IPS-20b (cell line): ENCODE results near the gene SIT1.

Source experiments
- H3K27ac ChIP-seq: one replicate; pipeline ENCODE4 v1.5.1; 2013; ENCODE audit warnings: low read length
- H3K27me3 ChIP-seq: 2 replicates; pipeline ENCODE4 v1.6.1; 2013; ENCODE audit warnings: mild to moderate bottlenecking, low read length, inconsistent platforms; ENCODE audit not compliant: insufficient read depth
- H3K36me3 ChIP-seq: 2 replicates; pipeline ENCODE4 v1.6.1; 2013; ENCODE audit warnings: low read depth, mild to moderate bottlenecking, inconsistent platforms, low read length, moderate library complexity; ENCODE audit not compliant: insufficient read depth
- H3K4me1 ChIP-seq: 2 replicates; pipeline ENCODE4 v1.6.1; 2013; ENCODE audit warnings: mild to moderate bottlenecking, control low read depth, inconsistent platforms, low read length, moderate library complexity; ENCODE audit not compliant: insufficient read depth
- H3K4me3 ChIP-seq: 2 replicates; pipeline ENCODE4 v1.5.1; 2013; ENCODE audit warnings: mild to moderate bottlenecking, low read length, inconsistent platforms
- H3K9ac ChIP-seq: 2 replicates; pipeline ENCODE4 v1.6.1; 2013; ENCODE audit warnings: low read depth, mild to moderate bottlenecking, inconsistent platforms, low read length, moderate library complexity
- H3K9me3 ChIP-seq: 2 replicates; pipeline ENCODE4 v1.6.1; 2013; ENCODE audit warnings: mild to moderate bottlenecking, low read depth, low read length, inconsistent platforms; ENCODE audit not compliant: insufficient read depth

Gene SIT1

GRCh38 chr9:35650341-35651158 lies at the start of gene SIT1:
Gene SIT1 (minus strand): TSS chr9:35650931. CDS start chr9:35650853, 78 bp downstream.
- Histone ChIP-seq H3K27ac (peak within 1 kb of the TSS; percentile 19), H3K4me3 (peak within 1 kb of the TSS; percentile 64; the same call in 1 of the 2 replicates), H3K36me3 (no peaks in the 10 kb centered on the region), H3K27me3 (peaks cover 7% of the 10 kb centered on the region; the same call in 1 of the 2 replicates), H3K4me1 (peaks cover 7% of the 10 kb centered on the region; the same call in 1 of the 2 replicates), H3K9ac (peak within 1 kb of the TSS; percentile 61; the same call in 1 of the 2 replicates), H3K9me3 (no peaks in the 10 kb centered on the region)

GRCh38 chr9:35700031-35700430 lies 49.3 kb upstream of the SIT1 start:
- H3K36me3 ChIP-seq: peaks cover 89% of the 10 kb centered on the region
- H3K9me3 ChIP-seq: no peaks in the 10 kb centered on the region
- H3K4me1 ChIP-seq: no peaks in the 10 kb centered on the region
- H3K27ac ChIP-seq: no peak overlapping the region
- no peaks in the 10 kb centered on the region for H3K27me3 ChIP-seq
- H3K9ac ChIP-seq: no peak overlapping the region
- no peak overlapping the region for H3K4me3 ChIP-seq

GRCh38 chr9:35698231-35698630 lies 47.5 kb upstream of the SIT1 start:
- no peaks in the 10 kb centered on the region for H3K9me3 ChIP-seq
- H3K9ac ChIP-seq: no peak overlapping the region
- H3K27ac ChIP-seq: no peak overlapping the region
- H3K27me3 ChIP-seq: no peaks in the 10 kb centered on the region
- no peaks in the 10 kb centered on the region for H3K4me1 ChIP-seq
- H3K4me3 ChIP-seq: no peak overlapping the region
- H3K36me3 ChIP-seq: peaks cover 71% of the 10 kb centered on the region

- no peak overlapping the region for H3K4me3 ChIP-seq
- no peaks in the 10 kb centered on the region for H3K9me3 ChIP-seq
- peaks cover 64% of the 10 kb centered on the region for H3K36me3 ChIP-seq
- H3K9ac ChIP-seq: no peak overlapping the region
- H3K27ac ChIP-seq: no peak overlapping the region
- H3K4me1 ChIP-seq: no peaks in the 10 kb centered on the region
- no peaks in the 10 kb centered on the region for H3K27me3 ChIP-seq
Measured at GRCh38 chr9:35697486-35697885, 46.8 kb upstream of the SIT1 start.

GRCh38 chr9:35696520-35697215 lies 45.9 kb upstream of the SIT1 start:
- no peak overlapping the region for H3K9ac ChIP-seq
- no peaks in the 10 kb centered on the region for H3K9me3 ChIP-seq
- no peak overlapping the region for H3K4me3 ChIP-seq
- H3K27me3 ChIP-seq: no peaks in the 10 kb centered on the region
- no peaks in the 10 kb centered on the region for H3K4me1 ChIP-seq
- H3K36me3 ChIP-seq: peaks cover 56% of the 10 kb centered on the region
- H3K27ac ChIP-seq: no peak overlapping the region

GRCh38 chr9:35695943-35696401 lies 45.2 kb upstream of the SIT1 start:
- H3K9me3 ChIP-seq: no peaks in the 10 kb centered on the region
- H3K4me1 ChIP-seq: 0 out of 2 replicates have a peak, but pooled peaks cover 3% of the 10 kb centered on the region
- no peak overlapping the region for H3K27ac ChIP-seq
- no peaks in the 10 kb centered on the region for H3K27me3 ChIP-seq
- H3K9ac ChIP-seq: no peak overlapping the region
- peaks cover 49% of the 10 kb centered on the region for H3K36me3 ChIP-seq
- H3K4me3 ChIP-seq: no peak overlapping the region

- no peak overlapping the region for H3K27ac ChIP-seq
- H3K4me1 ChIP-seq: peaks cover 11% of the 10 kb centered on the region
- H3K4me3 ChIP-seq: peak overlapping the region; percentile 87
- H3K9me3 ChIP-seq: no peaks in the 10 kb centered on the region
- H3K36me3 ChIP-seq: peaks cover 33% of the 10 kb centered on the region
- no peaks in the 10 kb centered on the region for H3K27me3 ChIP-seq
- H3K9ac ChIP-seq: no peak overlapping the region
Measured at GRCh38 chr9:35691757-35692301, 41.1 kb upstream of the SIT1 start.

- Histone ChIP-seq H3K36me3 (peaks cover 36% of the 10 kb centered on the region), H3K9me3 (no peaks in the 10 kb centered on the region), H3K4me3 (peak overlapping the region; percentile 87), H3K9ac (peak overlapping the region; percentile 94; the same call in 1 of the 2 replicates), H3K4me1 (peaks cover 11% of the 10 kb centered on the region), H3K27ac (peak overlapping the region; percentile 86), H3K27me3 (no peaks in the 10 kb centered on the region)
Measured at GRCh38 chr9:35691334-35691650, 40.6 kb upstream of the SIT1 start.

- Histone ChIP-seq H3K9me3 (no peaks in the 10 kb centered on the region), H3K4me1 (peaks cover 11% of the 10 kb centered on the region), H3K36me3 (peaks cover 36% of the 10 kb centered on the region), H3K27me3 (no peaks in the 10 kb centered on the region), H3K4me3 (peak overlapping the region; percentile 87), H3K27ac (peak overlapping the region; percentile 86), H3K9ac (peak overlapping the region; percentile 94; the same call in 1 of the 2 replicates)
Measured at GRCh38 chr9:35690614-35691333, 40.0 kb upstream of the SIT1 start.

GRCh38 chr9:35690294-35690613 lies 39.5 kb upstream of the SIT1 start:
- no peaks in the 10 kb centered on the region for H3K9me3 ChIP-seq
- no peaks in the 10 kb centered on the region for H3K27me3 ChIP-seq
- peak overlapping the region; percentile 94; the same call in 1 of the 2 replicates for H3K9ac ChIP-seq
- peaks cover 11% of the 10 kb centered on the region for H3K4me1 ChIP-seq
- H3K36me3 ChIP-seq: peaks cover 39% of the 10 kb centered on the region
- peak overlapping the region; percentile 81 for H3K27ac ChIP-seq
- H3K4me3 ChIP-seq: peak overlapping the region; percentile 87

GRCh38 chr9:35689542-35690293 lies 39.0 kb upstream of the SIT1 start, which contains the start of gene TPM2:
Gene TPM2 (minus strand): TSS chr9:35689925. CDS start chr9:35689817, 108 bp downstream.
- H3K4me3 ChIP-seq: peak within 1 kb of the TSS; percentile 87
- H3K4me1 ChIP-seq: peaks cover 11% of the 10 kb centered on the region
- peak within 1 kb of the TSS; percentile 97 for H3K27ac ChIP-seq
- peaks cover 44% of the 10 kb centered on the region for H3K36me3 ChIP-seq
- peak within 1 kb of the TSS; percentile 94 for H3K9ac ChIP-seq
- H3K27me3 ChIP-seq: no peaks in the 10 kb centered on the region
- H3K9me3 ChIP-seq: no peaks in the 10 kb centered on the region
